GM19324 (cell line): ENCODE results near the gene MAPK10.
"Not testable (repeated sequence)": the region's sequence is repeated elsewhere in the genome, so short reads cannot be mapped to it uniquely, and the experiment has no call there.

Source experiments
- ATAC-seq: cut with Tn5 transposase; IDR thresholded peaks from one replicate; pipeline ENCODE4 v1.9.1; 2021; ENCODE audit warnings: mild to moderate bottlenecking, moderate library complexity; ENCODE audit not compliant: unreplicated experiment, low FRiP score

MAPK10 gene

DNA sequence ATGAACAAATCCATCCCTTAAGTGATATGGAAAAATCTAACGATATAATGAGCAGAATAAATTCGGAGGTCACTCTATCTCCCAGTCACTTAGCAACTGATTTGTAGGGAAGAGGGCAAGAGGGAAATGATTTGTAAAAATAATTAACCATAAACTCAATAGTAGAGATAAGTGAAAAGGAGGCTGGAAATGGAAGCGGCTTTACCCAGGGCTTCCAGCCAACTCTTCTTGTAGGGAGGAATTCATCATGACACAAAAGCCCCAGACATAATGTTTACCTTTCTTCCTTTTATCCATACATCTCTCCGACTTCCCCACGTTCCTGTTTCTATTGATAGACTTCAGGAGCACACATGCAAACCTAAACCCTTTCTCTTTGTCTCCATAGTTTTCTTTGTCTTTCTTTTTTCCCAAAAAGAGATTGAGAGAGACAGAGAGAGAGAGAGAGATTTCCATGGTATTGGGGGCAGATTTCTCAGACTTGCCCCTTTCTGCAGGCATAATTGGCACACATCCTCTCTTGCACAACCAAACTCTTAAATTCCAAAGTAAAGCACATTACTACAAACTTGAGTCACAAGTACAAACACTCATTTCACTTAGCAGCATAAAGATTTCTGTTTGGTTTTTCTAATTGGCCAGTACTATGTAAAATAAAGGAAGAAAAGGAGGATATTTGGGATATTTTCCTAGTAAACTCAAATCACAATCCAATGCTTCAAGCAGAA is 140.9 kb downstream of the MAPK10 start:
- ATAC-seq = no peak

DNA sequence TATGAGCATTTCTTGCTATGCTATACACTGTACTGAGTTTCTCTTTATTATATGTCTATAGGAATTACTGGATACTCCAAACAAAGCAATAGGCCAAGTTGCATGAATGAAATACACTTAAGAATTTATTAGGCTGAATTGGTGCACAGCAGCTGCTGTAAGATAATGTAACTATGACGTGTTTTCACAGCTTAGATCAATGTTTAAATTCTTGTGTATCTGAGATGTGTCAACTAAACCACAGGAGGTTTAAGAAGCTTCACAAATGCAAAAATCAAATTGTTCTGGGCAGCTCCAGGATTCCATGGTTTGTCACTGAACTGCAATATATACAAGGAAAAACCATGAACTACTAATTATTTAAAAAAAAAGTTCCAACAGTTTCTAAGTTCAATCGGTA is 156.7 kb downstream of the MAPK10 start:
- no peak for ATAC-seq

DNA sequence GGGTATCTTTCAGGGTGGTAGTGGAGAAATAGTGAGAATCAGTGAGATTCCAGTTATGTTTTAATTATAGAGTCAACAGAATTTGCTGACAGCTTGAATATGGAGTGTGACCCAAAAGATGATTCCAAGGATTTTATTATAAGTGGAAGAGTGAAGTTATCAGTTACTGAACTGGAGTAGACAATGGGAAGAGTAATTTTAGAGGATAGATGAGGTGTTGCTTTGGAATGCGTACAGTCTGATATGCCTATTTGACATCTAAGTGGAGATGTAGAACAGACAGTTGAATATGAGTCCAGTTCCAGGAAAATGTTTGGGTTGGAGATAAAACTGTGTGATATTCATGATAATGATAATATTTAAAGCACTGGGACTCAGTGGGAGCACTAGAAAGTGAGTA is 174.2 kb downstream of the MAPK10 start:
- ATAC-seq = no peak

DNA sequence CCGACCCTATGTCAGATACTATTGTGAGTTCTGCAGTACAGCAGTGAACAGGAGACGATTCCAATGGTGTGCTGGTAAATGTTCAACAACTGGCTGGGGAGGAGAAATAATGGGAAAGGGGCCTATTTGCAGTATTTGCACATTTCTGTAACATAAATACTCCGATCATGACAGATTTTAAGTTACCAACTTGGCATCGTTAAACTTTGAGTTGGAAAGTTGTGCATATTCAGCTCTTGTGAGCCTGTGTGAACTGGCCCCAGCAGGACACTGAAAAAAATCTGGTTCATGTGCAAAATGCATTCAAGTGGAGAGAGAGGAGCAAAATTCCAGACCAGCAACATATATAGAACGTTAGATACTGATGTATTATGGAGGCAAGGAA is 175.0 kb downstream of the MAPK10 start:
- no peak for ATAC-seq

DNA sequence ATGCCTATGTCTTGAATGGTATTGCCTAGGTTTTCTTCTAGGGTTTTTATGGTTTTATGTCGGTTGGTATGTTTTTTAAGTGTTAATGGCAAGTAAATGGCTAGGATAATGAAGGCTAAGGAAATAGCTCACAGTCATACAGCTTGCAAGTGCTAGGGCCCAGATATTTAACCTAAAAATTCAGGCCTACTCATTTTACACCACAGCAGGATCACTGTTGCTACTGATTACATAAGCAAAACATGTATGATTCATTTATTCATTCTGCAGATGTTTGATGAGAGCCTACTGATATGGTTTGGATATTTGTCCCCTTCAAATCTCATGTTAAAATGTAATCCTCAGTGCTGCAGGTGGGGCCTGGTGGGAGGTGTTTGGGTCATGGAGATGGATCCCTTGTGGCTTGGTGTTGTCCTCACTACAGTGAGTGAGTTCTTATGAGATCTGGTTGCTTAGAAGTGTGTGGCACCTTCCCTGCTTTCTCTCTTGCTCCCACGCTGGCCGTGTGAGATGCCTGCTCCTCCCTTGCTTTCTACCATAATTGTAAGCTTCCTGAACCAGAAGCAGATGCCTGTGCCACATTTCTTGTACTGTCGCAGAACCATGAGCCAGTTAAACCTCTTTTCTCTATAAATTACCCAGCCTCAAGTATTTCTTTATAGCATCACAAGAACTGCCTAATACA is 175.5 kb downstream of the MAPK10 start:
- no peak for ATAC-seq

DNA sequence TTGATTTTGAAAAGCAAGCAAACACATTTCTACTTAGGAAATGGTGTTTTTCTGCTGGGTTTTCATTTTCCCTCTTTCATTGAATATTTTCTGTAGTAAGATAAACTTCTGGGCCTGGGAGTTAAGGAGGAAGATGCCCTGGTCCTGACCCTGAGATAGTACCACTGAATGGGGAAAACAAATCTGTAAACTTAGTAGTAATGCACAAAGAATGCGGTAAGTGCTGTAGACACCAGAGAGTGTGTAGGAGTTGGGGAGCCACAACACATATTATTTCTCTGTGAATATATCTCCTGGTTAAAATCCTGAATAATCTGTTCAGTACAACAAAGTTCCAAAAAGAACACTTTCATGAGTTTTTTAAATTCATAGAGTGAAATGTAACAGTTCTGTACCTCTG is 178.3 kb downstream of the MAPK10 start:
- no peak for ATAC-seq

DNA sequence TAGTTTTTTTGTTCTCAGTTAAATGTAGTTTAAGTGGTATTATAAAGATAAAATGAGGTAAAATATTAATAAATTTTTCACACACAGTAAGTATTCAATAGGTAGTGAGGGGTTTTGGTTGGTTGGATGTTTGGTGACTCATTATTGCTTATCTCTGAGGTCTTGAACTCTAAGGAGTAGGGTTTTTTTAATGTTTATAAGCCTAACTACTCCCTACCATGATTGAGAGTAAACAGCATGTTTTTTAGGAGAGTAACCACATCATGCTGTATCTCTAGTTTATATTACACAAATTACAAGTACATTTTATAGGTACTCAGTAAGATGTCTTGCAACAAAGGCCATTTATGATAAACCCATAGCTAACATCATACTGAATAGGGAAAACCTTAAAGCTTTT is 181.6 kb downstream of the MAPK10 start:
- no peak for ATAC-seq

DNA sequence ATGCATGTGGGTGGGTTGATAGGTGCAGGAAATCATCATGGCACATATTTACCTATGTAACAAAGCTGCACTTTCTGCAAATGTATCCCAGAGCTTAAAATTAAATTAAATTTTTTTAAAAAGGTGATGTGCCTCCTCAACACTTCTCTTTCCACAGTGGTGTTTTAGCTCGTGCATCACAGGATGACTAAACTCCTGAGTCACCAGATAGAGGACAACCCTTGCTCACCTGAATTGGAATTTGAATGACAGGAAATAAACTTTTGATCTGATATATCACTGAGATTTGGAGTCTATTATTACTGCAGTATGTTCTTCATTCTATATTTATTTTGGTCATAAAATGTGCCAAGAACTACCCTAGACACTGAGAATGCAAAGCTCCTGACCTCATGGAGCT is 185.3 kb downstream of the MAPK10 start:
- no peak for ATAC-seq

DNA sequence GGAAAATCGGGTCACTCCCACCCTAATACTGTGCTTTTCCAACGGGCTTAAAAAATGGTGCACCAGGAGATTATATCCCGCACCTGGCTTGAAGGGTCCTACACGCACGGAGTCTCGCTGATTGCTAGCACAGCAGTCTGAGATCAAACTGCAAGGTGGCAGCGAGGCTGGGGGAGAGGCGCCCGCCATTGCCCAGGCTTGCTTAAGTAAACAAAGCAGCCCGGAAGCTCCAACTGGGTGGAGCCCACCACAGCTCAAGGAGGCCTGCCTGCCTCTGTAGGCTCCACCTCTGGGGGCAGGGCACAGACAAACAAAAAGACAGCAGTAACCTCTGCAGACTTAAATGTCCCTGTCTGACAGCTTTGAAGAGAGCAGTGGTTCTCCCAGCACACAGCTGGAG is 191.5 kb downstream of the MAPK10 start:
- not testable (repeated sequence) for ATAC-seq

DNA sequence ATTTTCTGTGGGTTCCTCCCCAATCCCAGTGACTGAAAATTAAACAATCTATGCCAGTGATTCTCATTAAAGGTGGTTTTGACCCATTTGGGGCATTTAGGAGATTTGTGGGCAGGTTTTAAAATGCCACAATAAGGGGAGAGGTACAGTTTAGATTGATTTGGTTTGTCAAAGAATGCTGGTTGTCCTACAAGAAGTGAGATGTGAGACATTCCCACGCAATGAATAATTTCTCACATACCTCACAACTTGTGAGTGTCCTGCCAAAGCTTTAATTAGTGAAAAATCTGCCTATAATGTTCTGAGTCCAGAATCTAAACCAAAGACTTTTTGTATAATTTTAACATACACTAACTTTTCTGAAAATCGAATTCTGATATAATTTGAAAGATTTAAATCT is 199.4 kb downstream of the MAPK10 start:
- no peak for ATAC-seq

DNA sequence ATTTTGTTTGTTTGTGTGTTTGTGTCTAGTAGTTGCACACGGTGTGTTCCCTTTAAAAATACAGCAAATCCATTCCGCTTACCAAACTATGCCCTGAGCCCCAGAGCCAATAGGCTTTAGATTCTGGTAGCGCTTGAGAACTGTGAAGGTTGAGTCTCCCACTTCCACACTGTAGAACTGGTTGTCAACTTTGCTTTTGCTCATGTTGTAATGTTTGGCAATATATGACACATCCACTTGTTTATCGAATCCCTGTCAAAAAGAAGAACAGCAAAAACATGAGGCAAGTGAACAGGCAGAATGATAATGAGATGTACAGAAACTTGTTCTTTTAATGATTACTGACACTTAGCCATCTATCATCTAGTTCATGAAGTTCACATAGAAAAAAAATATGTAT is 200.6 kb downstream of the MAPK10 start:
- no peak for ATAC-seq

DNA sequence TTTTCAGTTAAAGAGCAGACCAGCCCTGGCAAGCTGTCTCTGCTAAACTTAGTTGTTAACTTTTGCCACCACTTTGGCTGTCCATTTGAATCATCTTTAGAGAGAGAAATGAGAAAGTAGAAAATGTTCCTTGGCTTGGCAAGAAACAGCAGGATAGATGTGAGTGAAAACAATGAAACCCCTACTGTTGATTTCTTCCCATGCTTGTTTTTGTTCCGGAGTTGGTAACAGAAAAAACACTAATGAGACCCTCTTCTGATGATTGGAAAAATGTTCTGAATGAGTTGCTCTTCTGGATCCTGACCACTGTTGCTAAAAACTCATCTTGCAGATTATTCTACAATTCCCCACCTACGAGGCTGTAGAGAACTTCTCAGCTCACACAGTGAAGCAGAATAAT is 203.3 kb downstream of the MAPK10 start:
- no peak for ATAC-seq

DNA sequence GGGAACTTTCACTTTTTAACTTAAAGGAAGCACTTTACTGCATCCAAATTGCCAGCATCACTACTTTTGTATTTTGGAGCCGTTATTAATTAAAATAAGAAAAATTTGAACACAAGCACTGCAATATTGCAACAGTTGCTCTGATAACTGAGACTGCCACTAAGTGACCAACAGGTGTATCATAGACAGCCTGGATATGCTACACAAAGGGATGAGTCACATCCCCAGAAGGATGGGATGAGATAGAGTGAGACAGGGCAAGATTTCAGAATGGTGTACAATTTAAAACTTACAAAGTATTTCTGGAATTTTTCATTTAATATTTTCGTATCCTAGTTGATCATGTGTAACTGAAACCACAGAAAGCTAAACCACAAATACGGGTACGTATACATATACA is 204.1 kb downstream of the MAPK10 start:
- ATAC-seq = no peak

DNA sequence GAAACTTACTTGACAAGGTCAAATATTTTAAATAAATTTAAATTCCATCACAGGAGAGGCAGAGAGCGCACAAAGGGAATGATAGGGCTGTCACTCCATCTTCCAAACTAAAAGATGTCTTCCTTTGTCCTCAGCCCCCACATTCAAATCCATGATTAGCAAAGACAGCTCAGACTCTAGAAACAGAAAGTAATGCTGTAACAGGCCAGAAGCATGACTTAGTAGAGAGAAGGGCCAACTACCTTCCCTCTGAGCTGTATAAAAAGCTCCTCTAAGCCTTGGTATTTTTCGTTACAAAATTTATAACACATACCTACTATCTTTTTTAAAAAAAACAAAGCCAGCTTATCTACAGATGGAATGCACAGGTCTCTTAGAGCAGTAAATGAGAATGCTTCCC is 207.4 kb downstream of the MAPK10 start:
- no peak for ATAC-seq

DNA sequence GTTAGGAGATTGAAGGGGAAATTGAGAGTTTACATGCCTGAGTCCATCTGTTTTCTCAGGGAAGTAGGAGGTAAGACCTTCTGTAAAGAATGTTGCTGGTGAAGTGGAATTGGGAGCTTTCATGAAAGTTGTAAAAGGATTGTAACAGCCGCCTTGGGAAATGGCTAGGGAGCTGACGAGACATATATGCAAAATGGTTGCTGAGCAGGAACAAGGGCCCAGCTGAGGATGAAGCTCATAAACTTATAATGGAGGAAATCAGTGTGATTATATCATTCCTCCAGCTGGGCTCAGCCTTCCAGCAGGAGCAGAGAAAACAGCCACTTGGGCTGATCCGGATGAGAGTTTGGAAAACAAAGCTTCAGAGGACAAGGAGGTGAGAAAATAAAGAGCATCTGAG is 208.7 kb downstream of the MAPK10 start:
- no peak for ATAC-seq

DNA sequence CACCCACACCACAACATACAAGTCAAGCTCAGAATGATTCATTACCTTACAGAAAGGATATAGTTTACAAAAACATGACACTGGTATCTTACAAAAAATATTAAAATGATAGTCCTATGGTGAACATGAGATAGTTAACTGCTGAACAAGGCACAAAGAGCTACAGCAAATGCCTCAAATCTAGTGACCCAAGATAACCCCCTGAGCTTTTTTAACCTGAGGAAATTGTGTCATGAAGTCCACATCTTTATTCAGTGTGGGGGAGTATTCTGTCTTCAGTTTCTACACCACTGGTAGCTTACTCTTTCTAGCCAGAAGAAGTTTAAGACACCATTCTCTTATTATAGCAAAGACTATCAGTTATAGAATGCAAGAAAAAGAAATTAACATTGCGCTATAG is 218.7 kb downstream of the MAPK10 start:
- no peak for ATAC-seq

DNA sequence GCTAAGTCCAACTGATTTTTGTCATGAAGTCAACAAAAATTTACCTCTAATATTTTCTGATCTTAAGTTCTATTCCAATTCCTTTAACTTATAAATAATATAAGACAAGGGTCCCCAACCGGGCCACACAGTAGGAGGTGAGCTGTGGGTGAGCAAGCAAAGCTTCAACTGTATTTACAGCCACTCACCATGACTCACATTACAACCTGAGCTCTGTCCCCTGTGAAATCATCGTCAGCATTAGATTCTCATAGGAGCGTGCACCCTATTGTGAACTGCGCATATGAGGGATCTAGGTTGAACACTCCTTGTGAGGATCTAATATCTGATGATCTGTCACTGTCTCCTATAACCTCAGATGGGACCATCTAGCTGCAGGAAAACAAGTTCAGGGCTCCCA is 227.4 kb downstream of the MAPK10 start:
- no peak for ATAC-seq

DNA sequence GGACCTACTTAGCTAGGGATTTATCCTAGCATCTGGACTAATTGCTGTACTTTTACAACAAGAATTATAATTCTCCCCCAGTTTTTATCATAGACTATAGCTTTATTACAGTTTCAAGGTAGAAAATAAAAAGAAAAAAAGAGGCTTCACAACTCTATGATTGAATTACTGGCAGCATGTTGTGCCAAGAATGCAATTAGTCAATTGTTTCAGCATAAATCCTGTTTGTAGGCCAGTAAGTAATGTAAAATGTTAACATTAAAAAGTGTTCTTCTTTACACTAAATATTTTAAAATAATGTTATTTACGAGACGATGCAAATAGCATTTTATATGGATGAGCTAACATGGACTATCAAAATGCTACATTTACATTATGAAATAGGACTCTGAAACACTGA is 228.4 kb downstream of the MAPK10 start:
- ATAC-seq = no peak

DNA sequence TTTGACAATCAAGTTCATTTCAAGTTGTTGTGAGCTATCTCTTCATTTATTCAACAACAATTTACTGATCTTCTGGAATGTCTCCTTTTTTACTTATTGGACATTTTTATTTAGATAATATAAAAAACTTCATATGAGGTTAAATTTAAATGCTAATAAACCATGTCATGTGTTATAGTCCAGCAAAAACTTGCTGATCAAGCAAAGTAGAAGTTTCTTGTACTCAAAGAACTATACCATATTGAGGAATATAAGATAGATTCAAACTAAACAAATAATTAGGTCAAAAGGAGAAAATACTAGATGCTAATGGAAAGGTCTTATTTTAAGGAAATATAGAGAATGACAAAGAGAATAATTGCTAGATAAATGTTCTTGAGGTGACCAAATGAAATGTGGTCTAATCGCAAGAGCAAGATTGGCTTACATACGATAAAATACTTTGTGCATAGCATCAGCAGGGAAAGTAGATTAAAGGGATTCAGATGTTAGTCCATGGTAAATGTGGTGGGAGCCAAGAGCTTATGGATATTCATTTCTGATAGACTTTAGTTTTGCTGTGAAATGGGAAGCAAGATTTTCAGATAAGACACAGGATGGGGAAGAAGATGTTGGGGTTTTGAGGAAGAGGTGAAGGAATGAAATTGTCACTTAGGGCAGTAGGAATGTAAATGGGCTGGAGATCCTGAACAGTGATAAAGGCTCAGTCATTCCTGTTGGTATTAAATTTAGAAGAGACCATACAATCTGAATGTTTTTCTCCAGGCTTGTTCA is 229.5 kb downstream of the MAPK10 start:
- ATAC-seq = no peak

DNA sequence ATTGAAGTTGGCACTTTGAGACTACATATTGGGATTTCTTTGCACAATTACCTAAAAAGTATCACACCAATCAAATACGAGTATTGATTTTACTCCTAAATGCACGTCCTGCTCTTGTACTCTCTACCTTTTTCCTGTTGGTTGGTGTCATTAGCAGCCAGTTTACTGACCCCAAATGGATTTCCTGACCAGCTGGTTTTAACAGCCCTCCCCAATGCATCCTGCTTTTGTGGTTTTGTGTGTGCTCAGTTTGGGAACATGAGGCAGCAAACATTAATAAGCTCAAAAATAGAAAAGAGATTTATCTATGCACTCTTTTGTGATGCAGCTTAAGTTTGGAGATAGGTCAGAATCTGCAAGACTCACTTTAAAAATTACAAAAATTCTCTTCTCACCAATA is 230.3 kb downstream of the MAPK10 start:
- ATAC-seq = no peak

DNA sequence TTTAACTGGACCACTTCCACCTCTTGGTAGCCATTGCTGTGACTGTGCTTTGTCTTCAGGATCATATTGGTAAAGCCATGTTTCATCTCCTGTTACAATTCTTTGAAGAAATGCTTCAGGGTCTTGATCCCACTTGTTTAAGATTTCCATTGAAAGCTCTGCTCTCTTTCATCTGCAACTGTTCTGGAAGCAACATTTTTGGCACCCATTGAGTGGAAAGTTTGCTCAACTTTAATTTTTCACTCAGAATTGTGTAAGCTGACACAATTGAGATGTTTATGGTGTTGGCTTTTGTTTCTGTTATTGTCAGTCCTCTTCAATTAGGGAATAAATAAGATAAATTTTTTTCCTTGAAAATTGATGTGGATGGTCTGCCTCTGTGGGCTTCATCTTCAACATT is 237.4 kb downstream of the MAPK10 start:
- ATAC-seq = no peak

DNA sequence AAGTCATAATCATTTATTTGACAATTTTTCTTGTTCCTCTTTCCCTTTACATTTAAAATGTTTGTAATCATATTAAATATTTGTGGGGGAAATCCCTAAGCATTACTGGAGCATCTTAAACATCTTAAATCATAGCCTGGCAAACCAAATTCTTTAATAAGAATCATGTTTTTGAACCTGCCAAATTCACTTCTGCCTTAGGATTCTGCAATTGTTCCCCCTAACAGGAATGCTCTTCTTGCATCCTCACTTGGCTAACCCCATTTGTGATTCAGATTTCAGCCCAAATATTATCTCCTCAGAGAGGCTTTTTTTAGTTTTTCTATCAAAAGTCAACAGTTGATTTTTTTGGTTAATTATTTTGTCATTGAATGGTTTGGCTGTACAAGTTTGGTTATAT is 241.1 kb downstream of the MAPK10 start:
- no peak for ATAC-seq
